ENCODE results near the gene SLC16A5.
A peak's percentile ranks its signal among the peaks of the same experiment; 100 is the strongest.
"Not testable (repeated sequence)": the region's sequence is repeated elsewhere in the genome, so short reads cannot be mapped to it uniquely, and the experiment has no call there.

SLC16A5 gene

DNA sequence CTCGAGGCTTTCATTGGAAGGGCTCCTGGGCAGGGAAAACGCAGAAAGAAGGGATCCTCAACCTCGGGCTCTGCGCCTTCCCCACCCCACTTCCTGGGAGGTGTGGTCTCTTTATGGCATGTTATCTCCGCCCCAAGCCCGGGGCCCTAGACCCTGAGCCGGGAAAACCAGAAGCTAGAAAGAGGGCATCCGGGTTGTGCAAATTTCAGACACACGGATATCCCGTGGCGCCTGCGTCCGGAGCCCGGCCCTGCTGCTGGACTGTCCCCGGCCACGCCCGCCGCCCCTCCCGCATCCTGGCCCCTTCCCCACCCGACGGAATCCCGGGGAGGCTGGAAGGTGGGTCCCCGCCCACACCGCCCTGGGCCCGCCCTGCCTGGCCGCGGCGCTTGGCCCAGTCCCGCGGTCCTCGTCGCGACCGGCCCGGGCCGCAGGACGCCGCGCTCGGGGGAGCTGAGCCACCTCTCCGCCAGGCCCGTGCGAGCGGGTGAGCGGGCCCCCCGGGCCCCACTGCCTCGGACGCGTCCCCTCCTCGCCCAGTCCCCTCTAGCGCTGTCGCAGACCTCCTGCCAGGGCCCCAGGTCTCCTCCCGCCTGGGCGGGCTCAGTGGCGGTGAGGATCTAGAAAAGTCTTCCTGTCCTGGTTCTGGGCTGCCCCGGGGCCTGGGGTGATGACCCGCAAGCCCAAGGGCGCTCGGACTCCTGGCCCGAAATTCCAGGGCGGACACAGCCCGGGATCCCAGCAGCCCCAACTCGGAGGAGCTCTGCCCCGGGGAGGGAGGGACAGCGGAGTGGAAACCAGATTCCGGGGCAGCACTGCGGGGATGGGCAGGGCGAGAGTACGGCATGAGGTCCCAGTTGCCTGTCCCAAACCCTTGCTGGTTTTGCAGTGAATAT, at the start of gene SLC16A5:
Gene SLC16A5 (plus strand): TSS at position 397 of the 896 bp plus-strand sequence. CDS start 5,683 bp downstream, outside the sequence.
- no peak for DNase-seq

- DNase-seq = no peak
These were observed 48.5 kb upstream of the SLC16A5 start for GRCh38 chr17:75039238-75039637.

DNA sequence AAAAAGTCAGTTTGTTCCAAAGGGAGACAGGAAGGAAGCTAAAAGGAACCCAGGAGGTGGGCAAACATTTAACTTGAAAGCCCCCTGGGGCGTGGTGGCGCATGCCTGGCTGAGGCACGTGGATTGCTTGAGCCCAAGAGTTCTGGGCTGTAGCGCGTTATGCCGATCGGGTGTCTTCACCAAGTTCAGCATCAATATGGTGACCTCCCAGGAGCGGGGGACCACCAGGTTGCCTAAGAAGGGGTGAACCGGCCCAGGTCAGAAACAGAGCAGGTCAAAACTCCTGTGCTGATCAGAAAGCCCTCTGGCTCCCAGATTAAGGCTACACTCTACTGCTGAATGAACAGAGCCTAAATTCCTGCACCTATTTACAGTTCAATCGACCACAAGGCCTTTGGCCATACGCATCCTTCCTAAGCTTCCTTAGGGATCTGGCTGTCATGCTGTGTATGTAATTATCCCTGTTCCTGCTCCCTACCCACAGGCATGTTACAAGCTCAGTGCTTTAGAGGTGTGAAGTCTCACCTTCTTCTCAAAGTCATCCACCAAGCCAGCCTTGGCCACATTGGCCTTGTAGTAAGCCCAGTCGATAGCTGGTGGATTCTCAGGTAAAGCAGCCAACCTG, 46.0 kb upstream of the SLC16A5 start:
- DNase-seq = no peak

DNA sequence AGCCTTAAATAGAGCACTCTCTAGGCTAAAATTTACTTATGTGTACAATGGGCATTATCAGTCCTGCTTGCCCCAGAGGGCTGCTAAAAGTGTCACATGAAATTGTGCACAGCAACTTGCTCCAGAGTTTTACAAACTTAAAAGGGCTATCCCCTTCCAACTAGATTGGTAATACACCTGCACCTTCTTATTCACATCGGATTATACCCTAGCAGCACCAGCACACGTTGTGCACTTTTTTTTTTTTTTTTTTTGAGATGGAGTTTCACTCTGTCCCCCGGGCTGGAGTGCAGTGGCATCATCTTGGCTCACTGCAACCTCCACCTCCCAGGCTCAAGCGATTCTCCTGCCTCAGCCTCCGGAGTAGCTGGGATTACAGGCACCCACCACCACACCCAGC, 44.0 kb upstream of the SLC16A5 start:
- not testable (repeated sequence) for DNase-seq

DNA sequence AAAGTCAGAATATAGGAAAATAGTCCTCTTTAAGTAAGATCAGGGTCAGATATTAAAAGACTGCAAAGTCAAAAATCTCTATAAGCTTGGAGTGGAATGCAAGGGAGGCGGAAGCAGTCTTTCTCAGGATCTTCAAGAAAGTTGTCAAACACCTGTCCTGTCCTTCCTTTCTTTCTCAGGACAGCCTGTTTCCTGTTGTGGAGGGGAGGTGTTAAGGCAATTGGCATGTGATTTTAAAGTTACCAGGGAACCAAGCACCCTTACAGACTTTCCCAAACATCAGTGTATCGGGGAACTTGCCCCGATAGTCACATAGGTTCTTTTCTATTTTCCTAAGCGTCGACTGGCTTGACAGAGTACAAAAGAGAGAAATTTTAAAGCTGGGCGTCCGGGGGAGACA, 43.0 kb upstream of the SLC16A5 start:
- no peak for DNase-seq

- DNase-seq = not testable (repeated sequence)
These were observed 41.8 kb upstream of the SLC16A5 start for GRCh38 chr17:75045946-75046406.

DNA sequence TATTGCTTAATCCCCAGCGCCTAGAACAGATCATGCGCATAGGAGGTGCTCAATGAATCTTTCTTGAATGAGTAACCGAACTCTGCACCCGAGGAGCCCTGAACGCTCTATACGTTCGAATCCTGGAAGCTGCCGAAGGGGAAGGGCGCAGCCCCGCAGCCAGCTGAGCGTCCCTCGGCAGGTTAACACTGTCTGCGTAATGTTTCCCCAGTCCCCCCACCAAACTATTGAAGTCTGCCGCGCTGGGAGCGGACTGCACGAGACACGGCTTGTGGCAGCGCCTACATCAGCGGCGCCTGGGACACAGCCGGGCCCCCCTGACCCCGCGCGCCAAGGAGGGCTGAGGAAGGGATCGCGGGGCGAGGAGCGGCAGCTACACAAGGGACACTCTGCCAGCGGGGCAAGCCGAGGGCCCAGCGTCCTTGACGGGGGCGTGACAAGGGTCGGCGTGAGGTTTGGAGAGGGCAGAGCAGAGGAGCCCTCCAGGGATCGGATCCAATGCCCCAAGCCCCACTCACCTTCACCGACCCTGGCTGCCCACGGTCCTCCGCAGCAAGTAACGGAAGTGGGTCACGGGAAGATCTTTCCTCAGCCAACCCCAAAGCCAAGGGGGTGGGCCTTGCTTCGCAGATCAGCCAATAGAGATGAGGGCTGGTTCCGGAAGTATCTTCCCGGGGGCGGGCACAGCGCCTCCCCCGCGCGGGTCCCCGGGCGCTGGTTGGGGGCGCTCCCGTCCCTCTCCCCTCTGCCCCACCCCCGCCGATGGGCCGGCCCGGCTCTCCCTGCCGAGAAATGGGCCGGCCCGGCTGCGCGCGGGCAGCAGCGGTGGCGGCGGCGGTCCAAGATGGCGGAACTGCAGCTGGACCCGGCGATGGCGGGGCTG, 41.1 kb upstream of the SLC16A5 start, which contains the start of the genes ATP5PD and KCTD2:
Gene ATP5PD (minus strand): TSS at position 563 of the 883 bp plus-strand sequence. CDS start 4,319 bp downstream, outside the sequence.
Gene KCTD2 (plus strand): TSS at position 819 of the 883 bp plus-strand sequence. CDS start 26 bp downstream, at position 845.
- DNase-seq = peak; percentile 95

DNA sequence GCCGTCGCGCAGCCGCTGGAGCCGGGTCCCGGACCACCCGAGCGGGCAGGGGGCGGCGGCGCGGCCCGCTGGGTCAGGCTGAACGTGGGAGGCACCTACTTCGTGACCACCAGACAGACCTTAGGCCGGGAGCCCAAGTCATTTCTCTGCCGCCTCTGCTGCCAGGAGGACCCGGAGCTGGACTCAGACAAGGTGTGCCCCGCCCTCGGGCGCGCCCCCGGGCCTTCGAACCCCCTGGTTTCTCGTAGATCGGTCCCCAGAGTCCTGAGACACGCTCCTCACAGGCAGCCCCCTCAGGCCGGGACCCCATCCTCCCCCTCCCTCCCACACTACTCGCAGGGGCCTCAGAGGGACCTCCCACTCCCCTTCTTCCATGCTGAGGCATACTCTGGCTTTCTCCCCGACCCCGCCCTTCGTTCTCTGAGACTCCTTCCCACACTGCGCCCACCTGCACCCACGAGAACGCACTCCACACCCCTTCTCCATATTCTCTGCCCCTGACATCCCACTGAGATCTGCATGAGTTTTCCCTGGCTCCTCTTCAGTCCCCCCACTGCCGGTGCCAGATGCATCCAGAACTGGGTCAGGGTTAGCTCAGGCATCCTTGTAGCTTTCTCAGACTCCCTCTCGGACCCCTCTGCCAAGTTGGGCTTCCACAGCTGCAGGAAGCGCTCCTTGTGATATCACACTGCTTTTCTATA, 40.2 kb upstream of the SLC16A5 start:
- DNase-seq = no peak

GRCh38 chr17:75048249-75048878, 39.4 kb upstream of the SLC16A5 start:
- no peak for DNase-seq

DNA sequence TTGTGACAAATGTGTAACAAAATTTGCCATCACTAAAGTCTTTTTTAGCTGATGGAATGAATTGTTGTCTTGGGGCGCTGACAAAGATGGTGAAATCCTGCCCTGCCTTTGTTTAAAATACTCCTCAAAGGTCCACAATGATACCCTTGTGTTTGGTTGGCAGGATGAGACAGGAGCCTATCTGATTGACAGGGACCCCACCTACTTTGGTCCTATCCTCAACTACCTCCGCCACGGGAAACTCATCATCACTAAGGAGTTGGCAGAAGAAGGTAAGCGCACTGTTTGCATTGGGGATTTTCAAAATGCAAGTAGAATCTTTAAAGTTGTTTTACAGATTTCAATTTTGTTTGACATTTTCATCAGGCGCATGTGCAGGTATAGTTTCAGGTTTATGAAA, 38.7 kb upstream of the SLC16A5 start:
- no peak for DNase-seq

DNA sequence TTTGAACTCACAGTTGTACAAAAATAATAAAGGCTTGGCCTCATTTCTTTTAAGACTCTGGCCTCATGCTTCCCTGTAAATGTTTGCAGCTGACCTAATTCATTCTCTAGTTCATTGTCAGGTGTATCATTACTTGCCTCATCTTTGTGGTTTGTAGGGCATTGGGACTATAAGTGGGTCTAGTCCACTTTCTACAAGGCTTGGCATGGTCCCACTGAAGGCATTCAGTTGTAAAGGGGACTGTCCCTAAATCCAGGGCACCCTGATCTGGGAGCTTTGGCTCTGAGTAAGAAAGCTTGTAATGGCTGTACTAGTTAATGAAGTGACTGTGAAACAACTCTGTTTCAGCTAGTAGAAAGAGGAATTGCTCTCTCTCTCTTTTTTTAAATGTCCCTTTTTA, 38.0 kb upstream of the SLC16A5 start:
- no peak for DNase-seq

DNA sequence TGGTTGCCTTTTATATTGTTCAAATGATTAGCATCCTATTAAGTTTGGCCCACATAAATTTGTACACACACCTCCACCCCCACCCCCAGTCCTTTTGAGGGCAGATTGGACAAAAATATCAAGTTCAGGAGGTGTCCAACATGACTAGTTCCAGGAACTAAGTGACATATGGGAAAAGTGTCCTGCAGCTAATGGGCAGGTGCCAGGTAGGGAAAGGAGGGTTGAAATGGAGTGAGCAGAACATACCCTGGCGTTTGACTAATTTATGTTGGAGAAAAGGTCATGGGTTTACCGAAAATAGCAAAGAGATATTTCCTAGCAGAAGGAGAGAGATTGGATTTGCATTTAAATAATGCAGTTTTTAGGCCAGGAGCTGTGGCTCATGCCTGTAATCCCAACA, 35.8 kb upstream of the SLC16A5 start:
- DNase-seq = no peak

GRCh38 chr17:75059369-75060345, 28.1 kb upstream of the SLC16A5 start:
- DNase-seq = no peak

DNA sequence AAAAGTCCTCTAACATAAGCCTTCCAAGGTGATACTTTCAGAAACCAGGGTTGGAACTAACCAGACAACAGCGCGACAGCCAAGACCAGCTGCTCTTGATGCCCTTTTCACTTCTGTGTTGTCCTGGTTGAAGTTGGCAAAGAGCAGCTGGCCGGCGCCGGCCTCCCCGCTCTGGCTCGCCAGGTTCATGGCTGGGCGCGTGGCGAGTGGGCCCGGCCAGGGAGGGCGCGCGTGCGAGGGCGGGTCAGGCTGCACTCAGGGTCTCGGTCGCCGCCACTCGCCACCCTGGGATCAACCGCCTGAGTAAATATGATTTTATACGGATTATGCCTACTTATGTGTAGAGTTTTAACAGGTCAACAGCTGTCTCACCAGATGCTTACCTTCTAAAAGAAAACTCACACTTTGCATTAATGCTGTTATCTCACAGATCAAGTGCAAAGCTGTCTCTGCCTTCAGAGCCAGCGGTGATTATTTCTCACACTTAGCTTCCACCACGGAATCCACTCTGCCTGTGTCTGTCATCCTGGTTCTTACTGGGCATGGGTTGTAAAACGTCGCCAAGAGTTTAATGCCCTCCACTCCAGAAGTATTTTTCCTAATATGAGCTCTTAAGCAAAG, 27.2 kb upstream of the SLC16A5 start:
- DNase-seq = no peak

- DNase-seq = no peak
These were observed 26.7 kb upstream of the SLC16A5 start for GRCh38 chr17:75061055-75061438.

GRCh38 chr17:75061618-75062017, 26.1 kb upstream of the SLC16A5 start:
- no peak for DNase-seq

GRCh38 chr17:75063201-75063600, 24.6 kb upstream of the SLC16A5 start:
- no peak for DNase-seq

- no peak for DNase-seq
These were observed 24.1 kb upstream of the SLC16A5 start for GRCh38 chr17:75063626-75064025.

DNA sequence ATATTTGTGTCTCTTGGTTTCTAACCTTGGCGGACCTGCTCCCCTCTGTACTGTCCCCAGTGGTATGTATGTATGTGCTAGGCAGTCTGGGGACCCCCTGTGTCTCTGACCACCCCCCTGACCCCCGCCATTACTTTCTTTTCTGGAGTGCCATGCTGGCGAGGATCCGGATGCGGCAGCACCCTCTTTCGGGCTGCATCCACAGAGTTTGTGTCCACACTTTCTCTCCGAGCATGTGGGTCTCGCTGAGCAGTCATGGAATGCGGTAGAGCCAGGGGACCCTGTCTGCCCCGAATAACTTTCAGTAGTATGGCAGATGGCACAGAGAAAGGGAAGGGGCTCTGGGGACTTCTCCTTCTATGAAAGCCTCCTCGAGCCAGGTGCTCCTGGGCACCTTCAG, 23.7 kb upstream of the SLC16A5 start:
- DNase-seq = no peak

DNA sequence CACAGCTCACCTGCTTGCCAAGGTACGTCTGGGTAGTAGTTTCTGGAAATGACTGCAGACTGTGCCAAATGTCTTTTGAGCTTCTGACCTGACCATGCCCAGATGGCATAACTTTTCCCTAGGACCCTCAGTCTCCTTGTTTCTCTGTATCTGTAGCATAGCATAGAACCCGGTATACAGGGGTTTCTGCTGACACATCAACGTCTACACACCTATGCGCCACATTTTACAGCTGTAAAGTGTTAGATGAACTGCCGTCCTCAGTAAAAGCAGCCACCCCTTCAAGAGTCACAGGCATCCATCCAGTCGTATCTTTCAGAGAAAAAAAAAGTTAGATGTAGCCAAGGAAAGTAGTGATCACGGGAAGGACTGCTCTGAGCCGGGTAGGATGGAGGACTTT, 23.3 kb upstream of the SLC16A5 start:
- no peak for DNase-seq
